Right lobe of liver (tissue), 6 donors: ENCODE measurements around the gene CLNK. TPM values are rescaled to one million over a fixed set of nuclear protein-coding genes. Genes with fewer than 3 reads are reported as not detected.

Experiments
- ATAC-seq, 4 donors: fragments of 200-7000 bp; cut with Tn5 transposase; one replicate each; pipeline ENCODE4 v1.9.1; 2020; ENCODE audit warnings: mild to moderate bottlenecking in 4 of 4, moderate library complexity in 4 of 4
- DNase-seq, 3 donors: peaks; one replicate each; pipeline ENCODE4 v3.0.0-alpha.2; 2020
- H3K27ac ChIP-seq, 3 donors: fragments of 200-600 bp; one replicate each; pipeline ENCODE4 v1.8.0; 2022
- H3K27me3 ChIP-seq, 2 donors: fragments of 200-600 bp; one replicate each; pipeline ENCODE4 v1.8.0; 2022
- H3K36me3 ChIP-seq, 4 donors: fragments of 200-600 bp; sonication (generic) in 1 of 4; one replicate each; pipeline versions ENCODE4 v1.5.1 to v1.8.0; 2017 to 2022; ENCODE audit warnings: control low read depth in 1 of 4
- H3K4me1 ChIP-seq, 4 donors: fragments of 200-600 bp; sonication (generic) in 1 of 4; one replicate each; pipeline versions ENCODE4 v1.5.1 to v1.8.0; 2017 to 2022; ENCODE audit warnings: control low read depth in 1 of 4
- H3K4me3 ChIP-seq, 3 donors: fragments of 200-600 bp; one replicate each; pipeline ENCODE4 v1.8.0; 2022
- H3K9me3 ChIP-seq, 4 donors: fragments of 200-600 bp; sonication (generic) in 1 of 4; one replicate each; pipeline versions ENCODE4 v1.5.1 to v1.8.0; 2017 to 2022; ENCODE audit warnings: control low read depth in 1 of 4
- CTCF ChIP-seq, 4 donors: fragments of 200-600 bp in 3 of 4; fragments of 450-650 bp in 1 of 4; IDR thresholded peaks; one replicate each; pipeline versions ENCODE4 v1.5.1 to v1.8.0; 2016 to 2022; ENCODE audit warnings: antibody characterized with exemption in 4 of 4, mild to moderate bottlenecking in 2 of 4
- POLR2A ChIP-seq: fragments of 450-650 bp; IDR thresholded peaks from one replicate; pipeline ENCODE4 v1.6.1; 2017; ENCODE audit warnings: antibody characterized with exemption, mild to moderate bottlenecking
- WGBS: methylation state at CpG from one replicate; pipeline ENCODE4 v1.1.6; 2018; ENCODE audit warnings: low coverage, low lambda C conversion rate; ENCODE audit not compliant: insufficient coverage; ENCODE audit errors: missing lambda C conversion rate; 5-methylcytosine and 5-hydroxymethylcytosine counted together
- intact Hi-C, 2 donors: fragments of 100-400 bp; cut with DNase I; formaldehyde crosslinking; loops; one replicate each; pipeline versions ENCODE4 v1.11.2 to v1.14.1; 2022
- total RNA-seq, 6 experiments: library from RNA; depleted of rRNA in 2 of 6; stranded (reverse); fragments of >200 nt in 2 of 6; fragmentation: NEBNext Ultra II Directional in 3 of 6; extraction: Animal tissue kit (Norgen Biotek cat#: 25700) in 3 of 6; gene quantifications; one replicate each; pipeline versions ENCODE4 v1.1.0 to v1.2.4, GENCODE V29; 2016 to 2023
- donor health status: DM: no; HTN: yes; CAD: no.
- donor health status: DM: no; HTN: no; CAD: no.
- donor health status: DM: no; HTN: no; CAD: no.
- donor health status: DM: no; HTN: yes; CAD: no.
- donor health status: DM: no; HTN: yes; CAD: no.

CLNK gene
- total RNA-seq, 6 experiments from 2014 or later, result not detected

- DNase-seq, result no peak
- no peak for ATAC-seq
- H3K27ac ChIP-seq, result no peak overlapping the region
- intact Hi-C loops, result no loop called here
- TF ChIP-seq CTCF (IDR thresholded peaks at IDR 0.05), result no peak
- no peak for TF ChIP-seq POLR2A
- no peak overlapping the region for H3K4me3 ChIP-seq
- no CpG with 5 or more reads among the region's 1 CpG for WGBS
- no peaks in the 10 kb centered on the region for H3K27me3 ChIP-seq
- no peaks in the 10 kb centered on the region for H3K9me3 ChIP-seq
- no peaks in the 10 kb centered on the region for H3K4me1 ChIP-seq
- no peaks in the 10 kb centered on the region for H3K36me3 ChIP-seq
Measured at GRCh38 chr4:10639100-10639499, 45.5 kb downstream of the CLNK start.

- WGBS, result 25% methylated on average over 6 of the region's 6 CpGs
- DNase-seq, result no peak
- no peaks in the 10 kb centered on the region for H3K9me3 ChIP-seq
- H3K4me1 ChIP-seq, result no peaks in the 10 kb centered on the region
- ATAC-seq, result peak in 2 of 4 donors; percentile 19 to 24
- TF ChIP-seq CTCF (IDR thresholded peaks at IDR 0.05) (no peak), POLR2A (no peak)
- no peak overlapping the region for H3K27ac ChIP-seq
- H3K36me3 ChIP-seq, result no peaks in the 10 kb centered on the region
- H3K27me3 ChIP-seq, result no peaks in the 10 kb centered on the region
- H3K4me3 ChIP-seq, result no peak overlapping the region
- intact Hi-C loops, result no loop called here
Measured at GRCh38 chr4:10635091-10635490, 49.5 kb downstream of the CLNK start.

- intact Hi-C loops, result no loop called here
- H3K4me3 ChIP-seq, result no peak overlapping the region
- WGBS, result 37% methylated on average over 4 of the region's 4 CpGs
- H3K27me3 ChIP-seq, result no peaks in the 10 kb centered on the region
- no peaks in the 10 kb centered on the region for H3K9me3 ChIP-seq
- DNase-seq (no peak), ATAC-seq (no peak)
- H3K27ac ChIP-seq, result no peak overlapping the region
- no peaks in the 10 kb centered on the region for H3K4me1 ChIP-seq
- no peak for TF ChIP-seq POLR2A
- TF ChIP-seq CTCF (IDR thresholded peaks at IDR 0.05), result no peak
- H3K36me3 ChIP-seq, result no peaks in the 10 kb centered on the region
Measured at GRCh38 chr4:10629394-10629793, 55.2 kb downstream of the CLNK start.

GRCh38 chr4:10625131-10625530, 59.4 kb downstream of the CLNK start:
- peak; percentile 62 to 94 (median 79) for ATAC-seq
- no peak for DNase-seq

More at GRCh38 chr4:10625131-10625530, 59.4 kb downstream of the CLNK start:
- no peak overlapping the region for H3K27ac ChIP-seq
- no peak overlapping the region for H3K4me3 ChIP-seq
- H3K36me3 ChIP-seq, result no peaks in the 10 kb centered on the region
- no peaks in the 10 kb centered on the region for H3K9me3 ChIP-seq
- intact Hi-C loops, result no loop called here
- whole genome bisulfite sequencing, result 9% methylated on average over 4 of the region's 5 CpGs
- TF ChIP-seq POLR2A (no peak), CTCF (IDR thresholded peaks at IDR 0.05) (no peak)
- H3K4me1 ChIP-seq, result no peaks in the 10 kb centered on the region
- no peaks in the 10 kb centered on the region for H3K27me3 ChIP-seq
